ENCODE data around the gene SLC5A12.
"Not testable (repeated sequence)": the region's sequence is repeated elsewhere in the genome, so short reads cannot be mapped to it uniquely, and the experiment has no call there.

The SLC5A12 gene

GRCh38 chr11:26651916-26652315 lies 69.9 kb downstream of the SLC5A12 start:
- DNase-seq (ENCODE audit: low spot score) = peak; percentile 31

GRCh38 chr11:26649884-26650283 lies 72.0 kb downstream of the SLC5A12 start:
- DNase-seq (ENCODE audit: low spot score) = peak; percentile 74

GRCh38 chr11:26643314-26643713 lies 78.5 kb downstream of the SLC5A12 start:
- DNase-seq (ENCODE audit: low spot score) = not testable (repeated sequence)

- no peak for DNase-seq (ENCODE audit: low spot score)
Measured at GRCh38 chr11:26632691-26633159, 89.1 kb downstream of the SLC5A12 start.

GRCh38 chr11:26626346-26626745 lies 95.5 kb downstream of the SLC5A12 start:
- DNase-seq (ENCODE audit: low spot score) = no peak

- peak; percentile 16 for DNase-seq (ENCODE audit: low spot score)
Measured at GRCh38 chr11:26623076-26623659, 98.7 kb downstream of the SLC5A12 start.

- DNase-seq (ENCODE audit: low spot score) = no peak
Measured at GRCh38 chr11:26622181-26622580, 99.7 kb downstream of the SLC5A12 start.

GRCh38 chr11:26621132-26621531 lies 100.7 kb downstream of the SLC5A12 start:
- DNase-seq (ENCODE audit: low spot score) = peak; percentile 35

- DNase-seq (ENCODE audit: low spot score) = peak; percentile 92
Measured at GRCh38 chr11:26620282-26621045, 101.4 kb downstream of the SLC5A12 start.

GRCh38 chr11:26618441-26618840 lies 103.4 kb downstream of the SLC5A12 start:
- DNase-seq (ENCODE audit: low spot score) = no peak

All from SW480 (cell line).